Choroid plexus epithelial cell (primary cell): ENCODE data around the gene MYH11.
"Not testable (repeated sequence)": the region's sequence is repeated elsewhere in the genome, so short reads cannot be mapped to it uniquely, and the experiment has no call there.

Experiments
- DNase-seq: peaks from one replicate; pipeline ENCODE4 v3.0.0-alpha.2; 2010; ENCODE audit warnings: low read depth
- H3K4me3 ChIP-seq: 2 replicates; pipeline ENCODE4 v1.5.1; 2011; ENCODE audit warnings: low read depth, mild to moderate bottlenecking, control low read depth, low read length, moderate library complexity
- TF ChIP-seq, protein P1 (sequence below): conservative IDR thresholded peaks from 2 replicates; pipeline ENCODE4 v1.5.1; 2011; ENCODE audit warnings: low read depth, mild to moderate bottlenecking, control low read depth, inconsistent platforms, low read length, moderate library complexity

The MYH11 gene

DNA sequence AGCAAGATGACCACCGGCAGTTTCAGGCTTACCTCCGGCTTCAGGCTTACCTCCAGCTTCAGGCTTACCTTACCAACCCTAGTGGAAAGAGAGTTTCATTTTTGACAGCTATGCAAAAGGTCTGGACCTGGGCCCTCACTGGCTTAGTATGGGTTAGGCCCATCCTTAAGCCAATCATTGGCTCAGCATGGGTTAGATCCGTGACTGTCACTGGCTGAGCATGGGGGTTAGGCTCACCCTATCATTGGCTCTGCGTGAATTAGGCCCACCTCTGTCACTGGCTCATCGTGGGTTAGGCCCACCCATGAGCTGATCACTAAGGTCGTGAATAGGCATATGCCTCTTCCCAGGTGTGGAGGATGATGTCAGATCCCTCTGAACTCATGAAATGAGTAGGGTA is 198.7 kb downstream of the MYH11 start:
- DNase-seq, result no peak
- TF ChIP-seq, protein P1, sequence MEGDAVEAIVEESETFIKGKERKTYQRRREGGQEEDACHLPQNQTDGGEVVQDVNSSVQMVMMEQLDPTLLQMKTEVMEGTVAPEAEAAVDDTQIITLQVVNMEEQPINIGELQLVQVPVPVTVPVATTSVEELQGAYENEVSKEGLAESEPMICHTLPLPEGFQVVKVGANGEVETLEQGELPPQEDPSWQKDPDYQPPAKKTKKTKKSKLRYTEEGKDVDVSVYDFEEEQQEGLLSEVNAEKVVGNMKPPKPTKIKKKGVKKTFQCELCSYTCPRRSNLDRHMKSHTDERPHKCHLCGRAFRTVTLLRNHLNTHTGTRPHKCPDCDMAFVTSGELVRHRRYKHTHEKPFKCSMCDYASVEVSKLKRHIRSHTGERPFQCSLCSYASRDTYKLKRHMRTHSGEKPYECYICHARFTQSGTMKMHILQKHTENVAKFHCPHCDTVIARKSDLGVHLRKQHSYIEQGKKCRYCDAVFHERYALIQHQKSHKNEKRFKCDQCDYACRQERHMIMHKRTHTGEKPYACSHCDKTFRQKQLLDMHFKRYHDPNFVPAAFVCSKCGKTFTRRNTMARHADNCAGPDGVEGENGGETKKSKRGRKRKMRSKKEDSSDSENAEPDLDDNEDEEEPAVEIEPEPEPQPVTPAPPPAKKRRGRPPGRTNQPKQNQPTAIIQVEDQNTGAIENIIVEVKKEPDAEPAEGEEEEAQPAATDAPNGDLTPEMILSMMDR, result no peak
- no peak overlapping the region for H3K4me3 ChIP-seq

DNA sequence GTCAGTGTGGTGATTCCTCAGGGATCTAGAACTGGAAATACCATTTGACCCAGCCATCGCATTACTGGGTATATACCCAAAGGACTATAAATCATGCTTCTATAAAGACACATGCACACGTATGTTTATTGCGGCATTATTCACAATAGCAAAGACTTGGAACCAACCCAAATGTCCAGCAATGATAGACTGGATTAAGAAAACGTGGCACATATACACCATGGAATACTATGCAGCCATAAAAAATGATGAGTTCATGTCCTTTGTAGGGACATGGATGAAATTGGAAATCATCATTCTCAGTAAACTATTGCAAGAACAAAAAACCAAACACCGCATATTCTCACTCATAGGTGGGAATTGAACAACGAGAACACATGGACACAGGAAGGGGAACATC is 201.3 kb downstream of the MYH11 start:
- DNase-seq, H3K4me3 ChIP-seq: not testable (repeated sequence)

DNA sequence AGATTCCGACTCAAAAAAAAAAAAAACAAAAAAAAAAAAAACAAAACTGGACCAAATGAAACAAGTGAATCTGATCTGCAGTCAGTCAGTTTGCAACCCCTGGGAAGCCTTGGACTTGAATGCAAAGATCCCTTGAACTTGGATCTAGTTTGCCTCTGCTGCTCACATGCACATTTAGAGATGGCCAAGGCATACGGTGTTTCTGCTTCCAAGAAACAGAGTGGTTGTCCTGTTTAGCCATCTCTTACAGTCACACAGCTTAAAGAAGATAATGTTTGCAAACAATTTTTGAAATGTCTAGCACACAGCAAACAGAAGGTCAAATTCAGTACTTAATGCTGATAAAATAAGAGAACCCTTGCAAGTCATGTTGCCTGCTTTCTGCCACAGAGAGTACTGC is 202.2 kb downstream of the MYH11 start:
- no peak overlapping the region for H3K4me3 ChIP-seq
- DNase-seq, result no peak
- TF ChIP-seq, protein P1, result no peak

DNA sequence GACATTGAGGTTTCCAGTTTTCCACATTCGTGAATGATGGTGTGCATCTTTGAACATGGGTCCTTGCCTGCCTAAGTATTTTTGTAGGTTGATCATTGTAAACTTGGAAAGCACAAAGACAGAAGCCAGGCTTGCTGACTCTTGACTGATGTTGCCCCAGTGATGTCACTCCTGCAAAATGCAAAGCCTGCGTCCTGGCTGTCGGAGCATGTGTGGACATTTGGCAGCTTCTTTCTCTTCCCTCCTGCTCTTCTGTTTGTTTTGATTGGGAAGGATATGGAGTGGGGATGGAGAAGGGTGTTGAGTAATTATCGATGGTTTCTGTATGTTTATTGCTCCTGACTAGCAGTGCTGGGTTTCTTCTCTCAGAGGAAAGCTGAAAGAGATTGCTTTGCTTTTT is 203.6 kb downstream of the MYH11 start:
- TF ChIP-seq, protein P1, result no peak
- no peak overlapping the region for H3K4me3 ChIP-seq
- DNase-seq, result peak; percentile 86
